ENCODE data around the gene NAA25.

DNA sequence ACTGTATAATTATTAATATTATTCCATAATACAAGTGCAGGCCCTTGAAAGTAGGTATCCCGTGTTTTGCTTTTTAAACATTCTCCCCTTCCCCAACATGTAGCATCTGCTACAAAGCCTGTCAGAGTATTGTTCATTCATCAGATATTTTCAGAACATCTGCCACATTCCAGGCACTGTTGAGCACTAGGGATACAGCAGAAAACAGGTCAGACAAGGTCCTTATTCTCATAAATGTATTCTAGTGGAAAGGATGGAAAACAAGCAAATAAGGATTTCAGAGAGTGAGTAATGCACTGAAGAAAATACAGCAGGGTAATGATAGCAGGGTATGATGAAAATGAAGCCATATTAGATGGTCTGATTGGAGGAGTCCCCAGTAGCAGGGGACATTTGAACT, 91.5 kb downstream of the NAA25 start:
- TF ChIP-seq, protein P1, sequence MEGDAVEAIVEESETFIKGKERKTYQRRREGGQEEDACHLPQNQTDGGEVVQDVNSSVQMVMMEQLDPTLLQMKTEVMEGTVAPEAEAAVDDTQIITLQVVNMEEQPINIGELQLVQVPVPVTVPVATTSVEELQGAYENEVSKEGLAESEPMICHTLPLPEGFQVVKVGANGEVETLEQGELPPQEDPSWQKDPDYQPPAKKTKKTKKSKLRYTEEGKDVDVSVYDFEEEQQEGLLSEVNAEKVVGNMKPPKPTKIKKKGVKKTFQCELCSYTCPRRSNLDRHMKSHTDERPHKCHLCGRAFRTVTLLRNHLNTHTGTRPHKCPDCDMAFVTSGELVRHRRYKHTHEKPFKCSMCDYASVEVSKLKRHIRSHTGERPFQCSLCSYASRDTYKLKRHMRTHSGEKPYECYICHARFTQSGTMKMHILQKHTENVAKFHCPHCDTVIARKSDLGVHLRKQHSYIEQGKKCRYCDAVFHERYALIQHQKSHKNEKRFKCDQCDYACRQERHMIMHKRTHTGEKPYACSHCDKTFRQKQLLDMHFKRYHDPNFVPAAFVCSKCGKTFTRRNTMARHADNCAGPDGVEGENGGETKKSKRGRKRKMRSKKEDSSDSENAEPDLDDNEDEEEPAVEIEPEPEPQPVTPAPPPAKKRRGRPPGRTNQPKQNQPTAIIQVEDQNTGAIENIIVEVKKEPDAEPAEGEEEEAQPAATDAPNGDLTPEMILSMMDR (IDR thresholded peaks at IDR 0.05; ENCODE audit: low read depth, low read length) = no peak
- TF ChIP-seq POLR2A (IDR thresholded peaks at IDR 0.05; ENCODE audit: extremely low read depth, insufficient read length) = no peak
- TF ChIP-seq, protein P2, sequence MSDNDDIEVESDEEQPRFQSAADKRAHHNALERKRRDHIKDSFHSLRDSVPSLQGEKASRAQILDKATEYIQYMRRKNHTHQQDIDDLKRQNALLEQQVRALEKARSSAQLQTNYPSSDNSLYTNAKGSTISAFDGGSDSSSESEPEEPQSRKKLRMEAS (IDR thresholded peaks at IDR 0.05; ENCODE audit: low read depth, low read length) = no peak
